HUES6 (cell line): ENCODE measurements around the gene EXOSC7.
"Not testable (repeated sequence)": the region's sequence is repeated elsewhere in the genome, so short reads cannot be mapped to it uniquely, and the experiment has no call there.

Experiments
- H3K27ac ChIP-seq: 2 replicates; pipeline ENCODE4 v1.7.0; 2013; ENCODE audit warnings: low read depth, mild to moderate bottlenecking, low read length, inconsistent platforms
- H3K27me3 ChIP-seq: 2 replicates; pipeline ENCODE4 v1.6.1; 2013; ENCODE audit warnings: low read length; ENCODE audit not compliant: control insufficient read depth, insufficient read depth
- H3K36me3 ChIP-seq: 2 replicates; pipeline ENCODE4 v1.6.1; 2013; ENCODE audit warnings: low read length; ENCODE audit not compliant: control insufficient read depth, insufficient read depth
- H3K4me1 ChIP-seq: 2 replicates; pipeline ENCODE4 v1.6.1; 2013; ENCODE audit warnings: low read length; ENCODE audit not compliant: control insufficient read depth, insufficient read depth
- H3K4me3 ChIP-seq: 2 replicates; pipeline ENCODE4 v1.5.1; 2013; ENCODE audit warnings: low read depth, low read length
- H3K9ac ChIP-seq: one replicate; pipeline ENCODE4 v1.6.1; 2013; ENCODE audit warnings: mild to moderate bottlenecking, low read length
- H3K9me3 ChIP-seq: 2 replicates; pipeline ENCODE4 v1.6.1; 2013; ENCODE audit warnings: low read depth, low read length; ENCODE audit not compliant: control insufficient read depth, insufficient read depth

Gene EXOSC7

GRCh38 chr3:44948239-44948638 lies 27.8 kb upstream of the EXOSC7 start:
- Histone ChIP-seq H3K9me3 (no peaks in the 10 kb centered on the region), H3K27ac (no peak overlapping the region), H3K36me3 (peaks cover 15% of the 10 kb centered on the region), H3K9ac (no peak overlapping the region), H3K4me3 (no peak overlapping the region), H3K27me3 (no peaks in the 10 kb centered on the region), H3K4me1 (peaks cover 14% of the 10 kb centered on the region)

- peaks cover 14% of the 10 kb centered on the region for H3K4me1 ChIP-seq
- not testable (repeated sequence) for H3K9ac ChIP-seq, H3K27me3 ChIP-seq, H3K27ac ChIP-seq, H3K4me3 ChIP-seq, H3K9me3 ChIP-seq
- H3K36me3 ChIP-seq, result peaks cover 17% of the 10 kb centered on the region
These were observed 26.3 kb upstream of the EXOSC7 start for GRCh38 chr3:44949770-44950169.

GRCh38 chr3:44950275-44950734 lies 25.7 kb upstream of the EXOSC7 start:
- Histone ChIP-seq H3K27ac (no peak overlapping the region), H3K27me3 (no peaks in the 10 kb centered on the region), H3K9me3 (no peaks in the 10 kb centered on the region), H3K4me1 (peaks cover 14% of the 10 kb centered on the region), H3K36me3 (peaks cover 12% of the 10 kb centered on the region; the same call in 1 of the 2 replicates), H3K4me3 (no peak overlapping the region), H3K9ac (no peak overlapping the region)

- Histone ChIP-seq H3K4me1 (peaks cover 14% of the 10 kb centered on the region), H3K27ac (no peak overlapping the region), H3K9ac (no peak overlapping the region), H3K9me3 (no peaks in the 10 kb centered on the region), H3K4me3 (no peak overlapping the region), H3K36me3 (peaks cover 16% of the 10 kb centered on the region; the same call in 1 of the 2 replicates), H3K27me3 (no peaks in the 10 kb centered on the region)
These were observed 23.4 kb upstream of the EXOSC7 start for GRCh38 chr3:44952689-44953088.

- no peaks in the 10 kb centered on the region for H3K9me3 ChIP-seq
- H3K9ac ChIP-seq, result no peak overlapping the region
- H3K36me3 ChIP-seq, result peaks cover 31% of the 10 kb centered on the region
- no peaks in the 10 kb centered on the region for H3K27me3 ChIP-seq
- H3K4me3 ChIP-seq, result no peak overlapping the region
- no peak overlapping the region for H3K27ac ChIP-seq
- peaks cover 14% of the 10 kb centered on the region for H3K4me1 ChIP-seq
These were observed 21.7 kb upstream of the EXOSC7 start for GRCh38 chr3:44954304-44954703.

- H3K4me3 ChIP-seq, result no peak overlapping the region
- peaks cover 32% of the 10 kb centered on the region for H3K36me3 ChIP-seq
- H3K27ac ChIP-seq, result no peak overlapping the region
- H3K9ac ChIP-seq, result no peak overlapping the region
- H3K4me1 ChIP-seq, result peaks cover 14% of the 10 kb centered on the region
- H3K9me3 ChIP-seq, result no peaks in the 10 kb centered on the region
- H3K27me3 ChIP-seq, result no peaks in the 10 kb centered on the region
These were observed 21.1 kb upstream of the EXOSC7 start for GRCh38 chr3:44954962-44955361.

- H3K36me3 ChIP-seq, result peaks cover 32% of the 10 kb centered on the region
These were observed 20.1 kb upstream of the EXOSC7 start for GRCh38 chr3:44955917-44956316.

GRCh38 chr3:44957986-44958385 lies 18.1 kb upstream of the EXOSC7 start:
- Histone ChIP-seq H3K9ac (no peak overlapping the region), H3K4me3 (no peak overlapping the region), H3K36me3 (peaks cover 32% of the 10 kb centered on the region), H3K9me3 (no peaks in the 10 kb centered on the region), H3K27ac (no peak overlapping the region), H3K27me3 (no peaks in the 10 kb centered on the region), H3K4me1 (no peaks in the 10 kb centered on the region; the same call in 1 of the 2 replicates)

More at GRCh38 chr3:44955917-44956316, 20.1 kb upstream of the EXOSC7 start:
- Histone ChIP-seq H3K9ac (no peak overlapping the region), H3K9me3 (no peaks in the 10 kb centered on the region), H3K27ac (no peak overlapping the region), H3K4me1 (peaks cover 4% of the 10 kb centered on the region; the same call in 1 of the 2 replicates), H3K4me3 (no peak overlapping the region), H3K27me3 (no peaks in the 10 kb centered on the region)

GRCh38 chr3:44958386-44958785 lies 17.7 kb upstream of the EXOSC7 start:
- Histone ChIP-seq H3K4me1 (no peaks in the 10 kb centered on the region; the same call in 1 of the 2 replicates), H3K27ac (no peak overlapping the region), H3K9me3 (no peaks in the 10 kb centered on the region), H3K4me3 (no peak overlapping the region), H3K9ac (no peak overlapping the region), H3K36me3 (peaks cover 32% of the 10 kb centered on the region), H3K27me3 (no peaks in the 10 kb centered on the region)

- Histone ChIP-seq H3K9me3 (no peaks in the 10 kb centered on the region), H3K9ac (no peak overlapping the region), H3K27ac (no peak overlapping the region), H3K4me1 (no peaks in the 10 kb centered on the region; the same call in 1 of the 2 replicates), H3K36me3 (peaks cover 25% of the 10 kb centered on the region), H3K4me3 (no peak overlapping the region), H3K27me3 (no peaks in the 10 kb centered on the region)
These were observed 15.5 kb upstream of the EXOSC7 start for GRCh38 chr3:44960387-44961026.

GRCh38 chr3:44961888-44962287 lies 14.2 kb upstream of the EXOSC7 start:
- Histone ChIP-seq H3K27me3 (no peaks in the 10 kb centered on the region), H3K9ac (no peak overlapping the region), H3K9me3 (no peaks in the 10 kb centered on the region), H3K36me3 (peaks cover 22% of the 10 kb centered on the region), H3K4me1 (no peaks in the 10 kb centered on the region; the same call in 1 of the 2 replicates), H3K4me3 (no peak overlapping the region), H3K27ac (no peak overlapping the region)
